Mesodermal cell (in vitro differentiated cells): ENCODE data around the gene CST3.

ENCODE experiments used
- H3K27ac ChIP-seq: 2 replicates; pipeline ENCODE4 v1.7.0; 2013; ENCODE audit warnings: mild to moderate bottlenecking, low read depth, low read length, moderate library complexity; ENCODE audit not compliant: severe bottlenecking
- H3K36me3 ChIP-seq: 2 replicates; pipeline ENCODE4 v1.7.1; 2013; ENCODE audit warnings: mild to moderate bottlenecking, low read length, moderate library complexity; ENCODE audit not compliant: control insufficient read depth, insufficient read depth
- H3K4me1 ChIP-seq: one replicate; pipeline ENCODE4 v1.7.1; 2013; ENCODE audit warnings: mild to moderate bottlenecking, low read length; ENCODE audit not compliant: insufficient read depth, control insufficient read depth, poor library complexity, severe bottlenecking
- H3K4me3 ChIP-seq: 2 replicates; pipeline ENCODE4 v1.7.0; 2013; ENCODE audit warnings: low read length, control low read depth, mild to moderate bottlenecking; ENCODE audit not compliant: insufficient read depth, poor library complexity, severe bottlenecking; ENCODE audit errors: extremely low read depth
- H3K9me3 ChIP-seq: 2 replicates; pipeline ENCODE4 v1.7.1; 2013; ENCODE audit warnings: mild to moderate bottlenecking, low read length, moderate library complexity; ENCODE audit not compliant: control insufficient read depth
- WGBS, 2 experiments: methylation state at CpG; one replicate each; pipeline ENCODE4 v1.1.5; 2013; ENCODE audit warnings: missing lambda C conversion rate in 2 of 2; ENCODE audit not compliant: insufficient coverage in 2 of 2; 5-methylcytosine and 5-hydroxymethylcytosine counted together

CST3 gene

DNA sequence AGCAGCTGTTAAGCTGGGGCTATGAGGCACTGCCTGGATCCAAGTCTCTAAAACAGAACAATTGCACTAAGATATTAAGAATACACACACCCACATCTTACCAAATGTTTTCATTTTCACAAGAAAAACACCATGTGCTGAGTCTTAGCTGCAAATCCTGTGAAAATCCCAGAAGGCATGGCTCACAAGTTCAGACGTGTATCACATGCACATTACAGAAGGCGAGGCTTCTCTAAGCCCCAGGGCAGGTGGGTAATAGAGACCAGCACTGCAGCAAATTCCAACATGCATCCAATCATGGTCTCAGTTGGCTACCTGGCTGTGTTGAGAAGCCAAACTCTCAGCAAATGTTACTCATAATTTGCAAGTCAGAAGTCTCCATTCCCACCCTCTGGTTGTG, 16.2 kb upstream of the CST3 start:
- no peaks in the 10 kb centered on the region for H3K36me3 ChIP-seq
- no peak overlapping the region for H3K4me3 ChIP-seq
- 75 to 90% methylated on average over 2 of the region's 2 CpGs for WGBS, 2 experiments
- peaks cover 22% of the 10 kb centered on the region for H3K4me1 ChIP-seq
- H3K9me3 ChIP-seq = no peaks in the 10 kb centered on the region
- H3K27ac ChIP-seq = no peak overlapping the region

DNA sequence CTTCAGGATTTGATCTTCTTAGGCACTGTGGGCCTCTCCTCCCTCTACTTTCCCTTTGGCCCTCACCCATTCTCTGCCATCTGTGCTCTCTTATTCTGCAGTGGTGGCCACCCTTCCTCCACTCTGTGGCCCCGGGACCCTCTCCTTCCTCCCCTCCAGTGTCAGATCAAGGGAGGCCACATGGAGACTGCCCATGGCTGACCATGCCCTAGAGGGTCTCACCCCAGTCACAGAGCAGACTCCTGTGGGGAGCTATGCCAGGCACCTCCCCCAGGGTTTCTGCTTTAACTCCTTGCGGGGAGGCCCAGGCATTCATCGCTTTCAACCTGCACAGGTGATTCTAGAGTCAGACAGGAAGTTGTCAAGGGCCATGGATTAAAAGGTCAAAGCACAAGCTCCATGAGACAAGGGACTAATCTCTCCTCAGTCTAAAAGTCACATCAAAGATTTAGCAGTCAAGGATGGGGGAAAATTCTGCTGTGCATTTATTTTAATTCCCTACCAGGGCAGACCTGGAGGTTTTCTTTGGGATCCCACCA, 15.7 kb upstream of the CST3 start:
- Histone ChIP-seq H3K9me3 (no peaks in the 10 kb centered on the region), H3K27ac (no peak overlapping the region), H3K4me1 (peaks cover 17% of the 10 kb centered on the region), H3K36me3 (no peaks in the 10 kb centered on the region), H3K4me3 (no peak overlapping the region)
- 94 to 100% methylated on average over 3 of the region's 3 CpGs for WGBS, 2 experiments

DNA sequence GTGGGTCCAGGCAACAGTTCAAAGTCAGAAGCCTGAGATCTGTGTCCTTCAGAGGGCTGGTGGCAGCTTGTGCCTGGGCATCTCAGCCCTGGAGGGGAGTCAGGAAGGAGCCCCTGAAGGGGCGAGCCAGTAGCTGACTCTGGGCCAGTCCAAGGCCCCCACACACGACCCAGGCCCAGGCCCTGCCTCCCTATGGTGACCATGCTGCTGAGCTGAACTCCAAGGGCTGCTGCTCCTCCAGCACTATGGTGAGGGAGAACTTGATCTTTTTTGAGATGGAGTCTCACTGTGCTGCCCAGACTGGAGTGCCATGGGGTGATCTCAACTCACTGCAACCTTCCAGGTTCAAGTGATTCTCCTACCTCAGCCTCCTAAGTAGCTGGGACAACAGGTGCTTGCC, 15.2 kb upstream of the CST3 start:
- no peak overlapping the region for H3K27ac ChIP-seq
- peaks cover 11% of the 10 kb centered on the region for H3K4me1 ChIP-seq
- no peaks in the 10 kb centered on the region for H3K9me3 ChIP-seq
- WGBS, 2 experiments = 90 to 100% methylated on average over 2 of the region's 2 CpGs
- H3K36me3 ChIP-seq = no peaks in the 10 kb centered on the region
- H3K4me3 ChIP-seq = no peak overlapping the region

DNA sequence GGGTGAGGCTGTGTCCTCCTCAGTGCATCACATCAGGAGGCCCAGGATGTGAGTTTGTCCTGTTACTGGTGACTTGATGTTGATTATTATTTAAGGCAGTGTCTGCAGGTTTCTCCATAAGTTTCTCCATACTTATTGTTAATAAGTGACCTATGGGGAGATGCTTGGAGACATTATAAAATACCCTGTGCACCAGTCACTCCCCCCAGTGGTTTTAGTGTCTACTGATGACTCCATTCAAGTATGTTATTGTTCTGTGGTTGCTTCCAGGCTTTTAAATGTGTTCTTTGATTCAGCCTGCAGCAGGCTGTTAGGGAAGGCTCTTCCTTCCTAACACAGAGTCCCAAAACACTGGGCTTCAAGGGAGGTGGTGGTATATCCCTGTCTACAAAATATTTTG, 14.6 kb upstream of the CST3 start:
- H3K36me3 ChIP-seq = no peaks in the 10 kb centered on the region
- H3K27ac ChIP-seq = no peak overlapping the region
- no peaks in the 10 kb centered on the region for H3K9me3 ChIP-seq
- peaks cover 8% of the 10 kb centered on the region for H3K4me1 ChIP-seq
- H3K4me3 ChIP-seq = no peak overlapping the region

DNA sequence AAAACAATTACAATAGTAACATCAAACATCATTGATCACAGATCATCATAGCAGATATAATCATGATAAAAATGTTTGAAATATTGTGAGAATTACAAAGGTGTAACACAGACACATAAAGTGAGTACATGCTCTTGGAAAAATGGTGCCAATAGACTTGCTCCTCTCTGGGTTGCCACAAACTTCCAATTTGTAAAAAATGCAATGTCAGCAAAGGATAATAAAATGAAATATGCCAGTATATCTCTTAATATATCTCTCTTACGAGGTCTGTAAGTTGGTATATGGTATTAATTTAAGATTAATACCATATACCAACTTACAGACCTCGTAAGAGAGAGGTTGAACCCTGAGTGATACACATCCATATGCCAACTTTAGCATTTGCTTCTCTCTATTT, 13.4 kb upstream of the CST3 start:
- no peaks in the 10 kb centered on the region for H3K36me3 ChIP-seq
- H3K27ac ChIP-seq = no peak overlapping the region
- peaks cover 8% of the 10 kb centered on the region for H3K4me1 ChIP-seq
- H3K4me3 ChIP-seq = no peak overlapping the region
- H3K9me3 ChIP-seq = no peaks in the 10 kb centered on the region
- WGBS, 2 experiments = no CpG with 5 or more reads among the region's 2 CpGs

DNA sequence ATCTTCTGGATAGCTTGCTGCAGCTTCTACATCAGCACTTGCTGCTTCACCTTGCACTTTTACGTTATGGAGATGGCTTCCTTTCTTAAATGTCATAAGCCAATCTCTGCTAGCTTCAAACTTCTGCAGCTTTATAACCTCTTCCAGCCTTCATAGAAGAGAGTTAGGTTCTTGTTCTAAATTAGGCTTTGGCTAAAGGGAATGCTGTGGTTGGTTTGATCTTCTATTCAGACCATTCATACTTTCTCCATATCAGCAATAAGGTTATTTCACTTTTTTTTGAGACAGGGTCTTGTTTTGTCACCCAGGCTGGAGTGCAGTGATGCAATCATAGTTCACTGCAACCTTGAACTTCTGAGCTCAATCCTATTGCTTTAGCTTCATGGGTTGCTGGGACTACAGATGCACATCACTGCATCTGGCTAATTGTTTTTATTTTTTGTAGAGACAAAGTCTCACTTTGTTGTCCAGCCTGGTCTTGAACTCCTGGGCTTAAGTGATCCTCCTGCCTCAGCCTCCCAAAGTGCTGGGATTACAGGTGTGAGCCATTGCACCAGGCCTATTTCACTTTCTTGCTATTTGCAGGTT, 12.2 kb upstream of the CST3 start:
- no CpG with 5 or more reads among the region's 1 CpG for WGBS, 2 experiments
- Histone ChIP-seq H3K4me1 (peaks cover 3% of the 10 kb centered on the region), H3K9me3 (no peaks in the 10 kb centered on the region), H3K4me3 (no peak overlapping the region), H3K27ac (no peak overlapping the region), H3K36me3 (no peaks in the 10 kb centered on the region)

DNA sequence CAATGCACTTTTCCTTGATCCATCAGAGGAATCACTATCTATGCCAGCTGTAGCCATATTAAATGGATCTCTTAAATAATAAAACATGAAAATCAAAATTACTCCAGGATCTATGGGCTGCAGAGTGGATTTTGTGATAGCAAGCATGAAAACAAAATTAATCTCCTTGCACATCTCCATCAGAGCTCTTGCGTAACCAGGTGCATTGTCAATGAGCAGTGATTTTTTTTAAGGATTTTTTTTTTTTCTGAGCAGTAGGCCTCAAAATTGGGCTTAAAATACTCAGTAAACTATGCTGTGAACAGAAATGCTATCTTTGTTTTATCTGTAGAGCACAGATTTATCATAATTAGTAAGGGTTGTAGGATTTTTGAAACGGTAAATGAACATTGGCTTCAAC, 11.5 kb upstream of the CST3 start:
- Histone ChIP-seq H3K9me3 (no peaks in the 10 kb centered on the region), H3K4me1 (peaks cover 3% of the 10 kb centered on the region), H3K27ac (no peak overlapping the region), H3K36me3 (no peaks in the 10 kb centered on the region), H3K4me3 (no peak overlapping the region)
- 92% methylated on average over 2 of the region's 2 CpGs; no CpG with 5 or more reads in 1 of the 2 experiments for WGBS, 2 experiments

DNA sequence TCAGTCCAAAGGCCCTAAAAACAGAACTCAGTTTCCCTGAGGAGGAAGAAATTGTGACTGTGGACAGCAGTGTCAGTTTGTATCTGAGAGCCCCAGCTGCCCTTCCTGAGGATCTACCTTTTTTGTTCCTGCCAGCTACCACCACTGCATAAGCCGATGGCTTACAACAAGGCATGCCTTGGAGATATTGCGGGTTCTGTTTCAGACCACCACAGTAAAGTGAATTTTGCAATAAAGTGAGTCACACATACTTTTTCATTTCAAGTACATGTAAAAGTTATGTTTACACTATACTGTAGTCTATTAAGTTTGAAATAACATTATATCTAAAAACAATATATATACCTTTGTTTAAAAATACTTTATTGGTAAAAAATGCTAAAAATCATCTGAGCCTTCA, 9.6 kb upstream of the CST3 start:
- Histone ChIP-seq H3K36me3 (no peaks in the 10 kb centered on the region), H3K4me3 (no peak overlapping the region), H3K27ac (no peak overlapping the region), H3K4me1 (peaks cover 10% of the 10 kb centered on the region), H3K9me3 (no peaks in the 10 kb centered on the region)
- WGBS, 2 experiments = no CpG with 5 or more reads among the region's 2 CpGs

DNA sequence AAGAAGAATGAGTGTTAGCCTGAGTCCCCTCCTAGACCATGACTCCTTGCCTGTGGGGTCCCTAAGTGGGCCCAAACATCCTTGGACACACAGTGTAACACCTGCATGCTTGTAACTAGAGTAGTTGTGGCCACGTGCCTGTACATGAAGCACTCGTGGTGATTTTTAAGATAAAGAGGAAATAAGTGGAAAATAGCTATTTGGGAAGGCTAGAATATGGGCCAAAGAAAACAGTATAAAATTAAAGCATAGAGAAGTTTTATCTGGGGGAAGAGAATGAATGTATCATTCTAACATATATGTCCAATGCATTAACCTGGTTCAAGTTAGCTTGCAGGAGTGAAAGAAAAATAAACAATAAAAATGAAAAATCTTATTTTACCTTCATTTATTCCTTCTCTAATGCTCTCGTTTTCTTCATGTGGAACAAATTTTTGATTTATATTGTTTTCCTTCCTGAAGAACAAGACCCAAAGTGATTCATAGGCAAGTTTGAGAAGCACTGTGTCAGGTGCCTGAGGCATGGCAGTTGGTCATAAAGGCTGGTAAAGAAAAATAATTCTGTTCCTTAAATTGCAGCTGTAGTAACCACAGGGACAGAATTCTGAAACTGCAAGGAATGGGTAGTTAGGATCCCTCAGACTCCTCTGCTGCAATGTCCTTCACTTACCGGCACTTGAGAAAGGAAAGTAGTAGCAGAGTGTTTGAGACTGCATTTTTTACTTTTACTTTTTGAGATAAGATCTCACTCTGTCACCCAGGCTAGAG, 8.5 kb upstream of the CST3 start:
- Histone ChIP-seq H3K4me1 (peaks cover 14% of the 10 kb centered on the region), H3K36me3 (no peaks in the 10 kb centered on the region), H3K4me3 (no peak overlapping the region), H3K27ac (no peak overlapping the region), H3K9me3 (no peaks in the 10 kb centered on the region)
- 100% methylated on average over 3 of the region's 4 CpGs; no CpG with 5 or more reads in 1 of the 2 experiments for WGBS, 2 experiments

DNA sequence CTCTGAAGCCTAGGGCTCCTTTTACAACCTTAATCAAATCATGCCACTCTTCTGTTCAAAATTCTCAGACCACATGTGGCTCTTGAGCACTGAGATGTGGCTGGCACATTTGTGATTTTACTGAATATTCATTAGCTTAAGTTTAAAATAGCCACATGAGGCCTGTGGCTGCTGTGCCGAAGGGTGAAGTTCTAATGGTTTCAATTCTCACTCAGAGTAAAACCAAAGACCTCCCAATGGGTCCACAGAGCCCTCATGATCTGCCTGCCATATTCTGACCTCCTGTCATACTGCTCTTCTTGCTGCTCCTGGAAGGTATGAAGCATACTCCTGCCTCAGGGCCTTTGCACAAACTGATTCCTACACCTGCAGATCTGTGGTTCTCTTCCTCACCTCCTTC, 7.8 kb upstream of the CST3 start:
- peaks cover 17% of the 10 kb centered on the region for H3K4me1 ChIP-seq
- H3K9me3 ChIP-seq = no peaks in the 10 kb centered on the region
- H3K36me3 ChIP-seq = no peaks in the 10 kb centered on the region
- no peak overlapping the region for H3K27ac ChIP-seq
- no peak overlapping the region for H3K4me3 ChIP-seq
- 100% methylated on average over 1 of the region's 1 CpG; no CpG with 5 or more reads in 1 of the 2 experiments for WGBS, 2 experiments

DNA sequence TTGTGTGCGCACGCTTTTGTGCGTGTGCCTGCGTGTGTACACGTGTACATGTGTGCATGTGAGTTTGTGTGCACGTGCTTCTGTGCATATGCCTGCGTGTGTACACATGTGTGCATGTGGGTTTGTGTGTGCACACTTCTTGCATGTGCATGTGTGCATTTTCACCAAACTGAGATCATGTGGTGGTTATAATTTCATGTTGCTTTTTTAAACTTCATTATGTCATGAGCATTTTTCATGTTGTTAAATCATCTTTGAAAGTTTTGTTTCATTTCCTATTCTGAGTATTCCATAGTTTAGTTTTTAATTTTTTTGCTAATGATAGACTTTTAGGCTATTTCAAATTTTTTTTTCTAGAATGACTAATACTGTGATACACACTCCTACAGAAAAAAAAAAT, 6.4 kb upstream of the CST3 start:
- Histone ChIP-seq H3K4me3 (no peak overlapping the region), H3K27ac (no peak overlapping the region), H3K4me1 (peaks cover 27% of the 10 kb centered on the region), H3K9me3 (no peaks in the 10 kb centered on the region), H3K36me3 (no peaks in the 10 kb centered on the region)
- WGBS, 2 experiments = 91 to 100% methylated on average over 5 to 6 of the region's 7 CpGs
